Neural crest cell (in vitro differentiated cells): ENCODE data around the gene MYO5C. TPM values are rescaled to one million over a fixed set of nuclear protein-coding genes. Genes with fewer than 3 reads are reported as not detected.

Experiments used
- DNase-seq: peaks from one replicate; pipeline ENCODE4 v3.0.0; 2021; ENCODE audit warnings: low read depth, mixed read lengths, low spot score
- H3K27ac Mint-ChIP-seq: one replicate; pipeline ENCODE4 v1.8.0; 2021; ENCODE audit warnings: mild to moderate bottlenecking, mixed read lengths; ENCODE audit not compliant: unreplicated experiment
- H3K27me3 Mint-ChIP-seq: 2 replicates; pipeline ENCODE4 v1.8.0; 2021; ENCODE audit warnings: low read depth, mild to moderate bottlenecking, mixed read lengths
- H3K36me3 Mint-ChIP-seq: 2 replicates; pipeline ENCODE4 v1.8.0; 2021; ENCODE audit warnings: low read depth, mild to moderate bottlenecking, mixed read lengths
- H3K4me1 Mint-ChIP-seq: 2 replicates; pipeline ENCODE4 v1.8.0; 2021; ENCODE audit warnings: mixed read lengths
- H3K4me3 Mint-ChIP-seq: one replicate; pipeline ENCODE4 v1.8.0; 2021; ENCODE audit warnings: mild to moderate bottlenecking, mixed read lengths
- H3K9me3 Mint-ChIP-seq: 2 replicates; pipeline ENCODE4 v1.8.0; 2021; ENCODE audit warnings: mixed read lengths
- CTCF ChIP-seq: fragments of 200-600 bp; sonication (generic); conservative IDR thresholded peaks from 2 replicates; pipeline ENCODE4 v1.5.0; 2021; ENCODE audit warnings: antibody characterized with exemption, mild to moderate bottlenecking
- total RNA-seq: library from RNA; stranded (reverse); gene quantifications from 2 replicates; pipeline ENCODE4 v1.2.1, GENCODE V29; 2021

Gene MYO5C
- total RNA-seq, 1 donor from 2014 or later = 7.7 TPM

GRCh38 chr15:52292780-52293392, 2.7 kb downstream of the MYO5C start:
- Mint-ChIP-seq H3K27ac (no peak overlapping the region), H3K4me1 (peaks cover 20% of the 10 kb centered on the region), H3K36me3 (no peaks in the 10 kb centered on the region), H3K4me3 (peak overlapping the region; percentile 36), H3K9me3 (no peaks in the 10 kb centered on the region), H3K27me3 (peaks cover 19% of the 10 kb centered on the region)
- no peak for TF ChIP-seq CTCF
- no peak for DNase-seq

GRCh38 chr15:52291204-52291603, 4.4 kb downstream of the MYO5C start:
- TF ChIP-seq CTCF = no peak
- H3K4me1 Mint-ChIP-seq = peaks cover 26% of the 10 kb centered on the region
- H3K4me3 Mint-ChIP-seq = no peak overlapping the region
- peaks cover 4% of the 10 kb centered on the region for H3K36me3 Mint-ChIP-seq
- peak overlapping the region; percentile 53 for H3K27ac Mint-ChIP-seq
- peaks cover 3% of the 10 kb centered on the region for H3K9me3 Mint-ChIP-seq
- DNase-seq = no peak
- peaks cover 19% of the 10 kb centered on the region for H3K27me3 Mint-ChIP-seq

GRCh38 chr15:52290800-52291199, 4.8 kb downstream of the MYO5C start:
- no peak for TF ChIP-seq CTCF
- Mint-ChIP-seq H3K27me3 (peaks cover 19% of the 10 kb centered on the region), H3K36me3 (peaks cover 4% of the 10 kb centered on the region), H3K4me3 (no peak overlapping the region), H3K9me3 (peaks cover 3% of the 10 kb centered on the region), H3K4me1 (peaks cover 26% of the 10 kb centered on the region), H3K27ac (no peak overlapping the region)
- no peak for DNase-seq

- Mint-ChIP-seq H3K4me1 (peaks cover 26% of the 10 kb centered on the region), H3K9me3 (peaks cover 3% of the 10 kb centered on the region), H3K27ac (no peak overlapping the region), H3K36me3 (peaks cover 4% of the 10 kb centered on the region), H3K27me3 (peaks cover 19% of the 10 kb centered on the region), H3K4me3 (no peak overlapping the region)
- DNase-seq = no peak
- TF ChIP-seq CTCF = no peak
These were observed 5.3 kb downstream of the MYO5C start for GRCh38 chr15:52290329-52290728.

- Mint-ChIP-seq H3K9me3 (peaks cover 3% of the 10 kb centered on the region), H3K4me3 (no peak overlapping the region), H3K27ac (no peak overlapping the region), H3K36me3 (peaks cover 4% of the 10 kb centered on the region), H3K27me3 (peaks cover 16% of the 10 kb centered on the region), H3K4me1 (peaks cover 24% of the 10 kb centered on the region)
- TF ChIP-seq CTCF = no peak
- DNase-seq = no peak
These were observed 5.9 kb downstream of the MYO5C start for GRCh38 chr15:52289629-52290081.
